Transverse colon (tissue), 4 donors: ENCODE data around the gene COL1A1.

Experiments used
- CTCF ChIP-seq, 5 experiments: fragments of 200-600 bp in 3 of 5; fragments of 450-650 bp in 2 of 5; sonication (generic) in 3 of 5; IDR thresholded peaks; 1 replicate in 2 of 5; 2 replicates in 3 of 5; pipeline ENCODE4 v1.5.1; 2016 to 2017; ENCODE audit warnings: antibody characterized with exemption in 5 of 5, inconsistent platforms in 3 of 5, mild to moderate bottlenecking in 2 of 5, moderate library complexity in 1 of 5
- EP300 ChIP-seq: sonication (generic); formaldehyde crosslinking; IDR thresholded peaks from one replicate; pipeline ENCODE4 v1.6.1; 2017; ENCODE audit warnings: antibody characterized with exemption, low read depth
- POLR2A ChIP-seq: fragments of 450-650 bp; IDR thresholded peaks from one replicate; pipeline ENCODE4 v1.6.1; 2016; ENCODE audit warnings: antibody characterized with exemption, mild to moderate bottlenecking, moderate library complexity
- POLR2AphosphoS5 ChIP-seq, 3 donors: sonication (generic); formaldehyde crosslinking; IDR thresholded peaks; one replicate each; pipeline ENCODE4 v1.6.1; 2016; ENCODE audit warnings: antibody characterized with exemption in 3 of 3

GRCh38 chr17:50198026-50198669 lies 3.3 kb downstream of the COL1A1 start:
- TF ChIP-seq CTCF (IDR thresholded peaks at IDR 0.05) (peak; percentile 55 to 75 (median 70)), EP300 (no peak), POLR2A (no peak), POLR2AphosphoS5 (IDR thresholded peaks at IDR 0.05) (no peak)
